Breast epithelium (tissue), 4 donors: Measurements from ENCODE around the gene CYP1B1. TPM values are rescaled to one million over a fixed set of nuclear protein-coding genes. Genes with fewer than 3 reads are reported as not detected.

Source experiments
- DNase-seq, 2 donors: peaks; one replicate each; pipeline ENCODE4 v3.0.0-alpha.2; 2019; ENCODE audit warnings: low spot score in 2 of 2
- H3K27ac ChIP-seq, 2 donors: fragments of 200-600 bp; sonication (generic) in 1 of 2; one replicate each; pipeline ENCODE4 v1.5.1; 2016 to 2019; ENCODE audit warnings: mild to moderate bottlenecking in 1 of 2
- H3K27me3 ChIP-seq, 2 donors: fragments of 200-600 bp; sonication (generic) in 1 of 2; one replicate each; pipeline versions ENCODE4 v1.5.1 to v1.6.0; 2017 to 2019; ENCODE audit warnings: control low read depth in 1 of 2, mild to moderate bottlenecking in 1 of 2
- H3K36me3 ChIP-seq: fragments of 200-600 bp; one replicate; pipeline ENCODE4 v1.5.1; 2019
- H3K4me1 ChIP-seq, 2 donors: fragments of 200-600 bp; sonication (generic); one replicate each; pipeline ENCODE4 v1.5.1; 2016 to 2019; ENCODE audit warnings: control low read depth in 1 of 2
- H3K4me3 ChIP-seq, 3 donors: fragments of 200-600 bp; sonication (generic); 1 replicate in 2 of 3; 2 replicates in 1 of 3; pipeline ENCODE4 v1.5.1; 2016 to 2019; ENCODE audit warnings: mild to moderate bottlenecking in 3 of 3, moderate library complexity in 2 of 3
- H3K9me3 ChIP-seq, 2 donors: fragments of 200-600 bp; sonication (generic) in 1 of 2; one replicate each; pipeline ENCODE4 v1.5.1; 2016 to 2019; ENCODE audit warnings: control low read depth in 1 of 2
- CTCF ChIP-seq, 3 donors: fragments of 450-650 bp; IDR thresholded peaks; one replicate each; pipeline ENCODE4 v1.5.1; 2016 to 2017; ENCODE audit warnings: antibody characterized with exemption in 3 of 3, mild to moderate bottlenecking in 3 of 3, moderate library complexity in 3 of 3
- POLR2A ChIP-seq: fragments of 450-650 bp; IDR thresholded peaks from one replicate; pipeline ENCODE4 v1.6.1; 2016; ENCODE audit warnings: antibody characterized with exemption, mild to moderate bottlenecking, moderate library complexity
- POLR2AphosphoS5 ChIP-seq, 3 donors: sonication (generic); formaldehyde crosslinking; IDR thresholded peaks; one replicate each; pipeline ENCODE4 v1.6.1; 2017; ENCODE audit warnings: antibody characterized with exemption in 3 of 3
- intact Hi-C: fragments of 100-400 bp; cut with DNase I; formaldehyde crosslinking; loops from one replicate; pipeline ENCODE4 v1.15.1; 2023; ENCODE audit warnings: low total_unique reads
- total RNA-seq, 3 donors: library from RNA; depleted of rRNA; stranded (reverse); fragments of >200 nt; gene quantifications; one replicate each; pipeline ENCODE4 v1.1.0, GENCODE V29; 2016

Gene CYP1B1
- total RNA-seq, 3 donors from 2014 or later: 32.9 to 166 (median 39.0) TPM

- Histone ChIP-seq H3K27ac (no peak overlapping the region), H3K4me1 (no peaks in the 10 kb centered on the region), H3K4me3 (peak overlapping the region in 1 of 3 donors; percentile 25), H3K9me3 (no peaks in the 10 kb centered on the region), H3K27me3 (no peaks in the 10 kb centered on the region), H3K36me3 (no peaks in the 10 kb centered on the region)
- TF ChIP-seq POLR2AphosphoS5 (IDR thresholded peaks at IDR 0.05) (no peak), CTCF (IDR thresholded peaks at IDR 0.05) (no peak), POLR2A (no peak)
- no peak for DNase-seq
- intact Hi-C loops: no loop called here
Measured at GRCh38 chr2:38066421-38067115, 9.4 kb downstream of the CYP1B1 start.

GRCh38 chr2:38065502-38066135 lies 10.3 kb downstream of the CYP1B1 start:
- H3K27me3 ChIP-seq: no peaks in the 10 kb centered on the region
- no peaks in the 10 kb centered on the region for H3K4me1 ChIP-seq
- TF ChIP-seq CTCF (IDR thresholded peaks at IDR 0.05) (no peak), POLR2AphosphoS5 (IDR thresholded peaks at IDR 0.05) (no peak), POLR2A (no peak)
- no peak overlapping the region for H3K4me3 ChIP-seq
- no peaks in the 10 kb centered on the region for H3K9me3 ChIP-seq
- peak overlapping the region in 1 of 2 donors; percentile 43 for H3K27ac ChIP-seq
- intact Hi-C loops: no loop called here
- no peaks in the 10 kb centered on the region for H3K36me3 ChIP-seq
- no peak for DNase-seq

GRCh38 chr2:38064801-38065501 lies 11.0 kb downstream of the CYP1B1 start:
- no peak overlapping the region for H3K27ac ChIP-seq
- no peaks in the 10 kb centered on the region for H3K9me3 ChIP-seq
- no peak overlapping the region for H3K4me3 ChIP-seq
- H3K27me3 ChIP-seq: no peaks in the 10 kb centered on the region
- no peak for TF ChIP-seq CTCF (IDR thresholded peaks at IDR 0.05)
- TF ChIP-seq POLR2AphosphoS5 (IDR thresholded peaks at IDR 0.05): no peak
- TF ChIP-seq POLR2A: no peak
- H3K36me3 ChIP-seq: no peaks in the 10 kb centered on the region
- intact Hi-C loops: no loop called here
- H3K4me1 ChIP-seq: no peaks in the 10 kb centered on the region
- DNase-seq: no peak

GRCh38 chr2:38060236-38061018 lies 15.5 kb downstream of the CYP1B1 start:
- Histone ChIP-seq H3K4me1 (no peaks in the 10 kb centered on the region), H3K27me3 (no peaks in the 10 kb centered on the region), H3K4me3 (no peak overlapping the region), H3K36me3 (no peaks in the 10 kb centered on the region), H3K9me3 (no peaks in the 10 kb centered on the region), H3K27ac (no peak overlapping the region)
- intact Hi-C loops: no loop called here
- no peak for DNase-seq
- no peak for TF ChIP-seq POLR2A
- no peak for TF ChIP-seq POLR2AphosphoS5 (IDR thresholded peaks at IDR 0.05)
- TF ChIP-seq CTCF (IDR thresholded peaks at IDR 0.05): no peak
